Myocyte (in vitro differentiated cells): ENCODE results near the gene CHST4. TPM values are rescaled to one million over a fixed set of nuclear protein-coding genes. Genes with fewer than 3 reads are reported as not detected.
"Not testable (repeated sequence)": the region's sequence is repeated elsewhere in the genome, so short reads cannot be mapped to it uniquely, and the experiment has no call there.

Source experiments
- DNase-seq: peaks from one replicate; pipeline ENCODE4 v3.0.0-alpha.2; 2012; ENCODE audit warnings: low read depth
- total RNA-seq: library from RNA; depleted of rRNA; stranded (reverse); fragments of >200 nt; gene quantifications from 2 replicates; pipeline ENCODE4 v1.2.3, GENCODE V29; 2014

CHST4 gene
- total RNA-seq, 1 donor from 2014 or later: not detected

GRCh38 chr16:71569621-71570020 lies 43.4 kb downstream of the CHST4 start:
- no peak for DNase-seq

GRCh38 chr16:71570144-71570543 lies 43.9 kb downstream of the CHST4 start:
- no peak for DNase-seq

GRCh38 chr16:71572497-71573116 lies 46.4 kb downstream of the CHST4 start:
- no peak for DNase-seq

- no peak for DNase-seq
Measured at GRCh38 chr16:71573387-71574094, 47.3 kb downstream of the CHST4 start.

- no peak for DNase-seq
Measured at GRCh38 chr16:71574702-71575101, 48.5 kb downstream of the CHST4 start.

GRCh38 chr16:71576971-71577370 lies 50.7 kb downstream of the CHST4 start, which contains the start of gene TAT:
TAT (minus strand) TSS chr16:71577092; CDS start chr16:71576415, 677 bp downstream.
- no peak for DNase-seq

- not testable (repeated sequence) for DNase-seq
Measured at GRCh38 chr16:71582553-71582848, 56.3 kb downstream of the CHST4 start.

GRCh38 chr16:71584543-71585317 lies 58.5 kb downstream of the CHST4 start:
- no peak for DNase-seq

GRCh38 chr16:71585318-71585703 lies 59.1 kb downstream of the CHST4 start:
- DNase-seq: no peak

Other genes with a start within 250 kb of the CHST4 start
- 39.2 and 53.9 TPM in 2 replicates for gene CMTR2, start 237.0 kb upstream of the CHST4 start, total RNA-seq
- gene CALB2, start 167.7 kb upstream of the CHST4 start, total RNA-seq: 0.94 TPM in 1 of 2 replicates, not detected in the other
- not detected in 2 replicates for gene TLE7, start 84.4 kb upstream of the CHST4 start, total RNA-seq
- 8.9 and 9.0 TPM in 2 replicates for gene ZNF23, start 64.2 kb upstream of the CHST4 start, total RNA-seq
- 2.2 and 3.8 TPM in 2 replicates for gene ZNF19, start 37.1 kb upstream of the CHST4 start, total RNA-seq
- not detected in 2 replicates for gene TAT, start 50.7 kb downstream of the CHST4 start, total RNA-seq
- not detected in 2 replicates for gene MARVELD3, start 99.8 kb downstream of the CHST4 start, total RNA-seq
- 6.9 and 9.1 TPM in 2 replicates for gene PHLPP2, start 198.3 kb downstream of the CHST4 start, total RNA-seq